HG03571 (cell line): ENCODE measurements around the gene CSAG3.

Experiments used
- ATAC-seq: cut with Tn5 transposase; IDR thresholded peaks from one replicate; pipeline ENCODE4 v1.9.1; 2021; ENCODE audit not compliant: unreplicated experiment

Gene CSAG3

GRCh38 chrX:152806035-152806434 lies 47.0 kb downstream of the CSAG3 start:
- ATAC-seq = no peak
